ACC112 (cell line): Measurements from ENCODE around the gene TRAPPC14.

Experiments
- H2AFZ ChIP-seq: fragments of 200-600 bp; sonication (generic); one replicate; pipeline ENCODE4 v1.6.0; 2017; ENCODE audit warnings: antibody characterized with exemption, low read length; ENCODE audit not compliant: unreplicated experiment
- H3K27ac ChIP-seq: fragments of 200-600 bp; sonication (generic); 2 replicates; pipeline ENCODE4 v1.5.1; 2014; ENCODE audit warnings: low read depth, mild to moderate bottlenecking, antibody characterized with exemption, low read length, moderate library complexity
- H3K27me3 ChIP-seq: fragments of 200-600 bp; sonication (generic); 2 replicates; pipeline ENCODE4 v1.6.1; 2014; ENCODE audit warnings: mild to moderate bottlenecking, antibody characterized with exemption, low read length, moderate library complexity, mixed read lengths; ENCODE audit not compliant: insufficient read depth
- H3K36me3 ChIP-seq: fragments of 200-600 bp; sonication (generic); 2 replicates; pipeline ENCODE4 v1.6.1; 2016; ENCODE audit warnings: mild to moderate bottlenecking, antibody characterized with exemption, low read length, moderate library complexity, mixed read lengths; ENCODE audit not compliant: insufficient read depth
- H3K4me1 ChIP-seq: fragments of 200-600 bp; sonication (generic); one replicate; pipeline ENCODE4 v1.6.1; 2016; ENCODE audit warnings: low read length, mixed read lengths; ENCODE audit not compliant: insufficient read depth, unreplicated experiment, control insufficient read depth
- H3K4me3 ChIP-seq: fragments of 200-600 bp; sonication (generic); 2 replicates; pipeline ENCODE4 v1.5.1; 2014; ENCODE audit warnings: mild to moderate bottlenecking, low read depth, low read length
- H3K79me2 ChIP-seq: fragments of 200-600 bp; sonication (generic); one replicate; pipeline ENCODE4 v1.6.0; 2016; ENCODE audit warnings: low read length; ENCODE audit not compliant: control insufficient read depth, unreplicated experiment, insufficient read depth

The TRAPPC14 gene

GRCh38 chr7:100163006-100163531, 4.5 kb upstream of the TRAPPC14 start:
- Histone ChIP-seq H3K4me1 (peaks cover 4% of the 10 kb centered on the region), H3K4me3 (no peak overlapping the region), H3K27me3 (no peaks in the 10 kb centered on the region), H3K27ac (no peak overlapping the region), H2AFZ (no peak overlapping the region), H3K79me2 (peaks cover 3% of the 10 kb centered on the region), H3K36me3 (no peaks in the 10 kb centered on the region)

- Histone ChIP-seq H3K27ac (no peak overlapping the region), H3K79me2 (peaks cover 12% of the 10 kb centered on the region), H3K4me1 (peaks cover 19% of the 10 kb centered on the region), H3K36me3 (no peaks in the 10 kb centered on the region; the same call in 1 of the 2 replicates), H3K27me3 (no peaks in the 10 kb centered on the region), H3K4me3 (no peak overlapping the region), H2AFZ (no peak overlapping the region)
These were observed 1.5 kb upstream of the TRAPPC14 start for GRCh38 chr7:100160067-100160466.

GRCh38 chr7:100159099-100159623, 638 bp upstream of the TRAPPC14 start:
- H3K27me3 ChIP-seq, result no peaks in the 10 kb centered on the region
- peaks cover 19% of the 10 kb centered on the region for H3K4me1 ChIP-seq
- peaks cover 12% of the 10 kb centered on the region for H3K79me2 ChIP-seq
- H3K27ac ChIP-seq, result no peak overlapping the region
- H3K4me3 ChIP-seq, result peak overlapping the region; percentile 96
- H2AFZ ChIP-seq, result peak overlapping the region; percentile 86
- H3K36me3 ChIP-seq, result no peaks in the 10 kb centered on the region; the same call in 1 of the 2 replicates

- H2AFZ ChIP-seq, result no peak overlapping the region
- H3K4me3 ChIP-seq, result peak overlapping the region; percentile 96
- peaks cover 14% of the 10 kb centered on the region for H3K79me2 ChIP-seq
- H3K36me3 ChIP-seq, result no peaks in the 10 kb centered on the region; the same call in none of the 2 replicates
- no peaks in the 10 kb centered on the region for H3K27me3 ChIP-seq
- H3K4me1 ChIP-seq, result peaks cover 22% of the 10 kb centered on the region
- H3K27ac ChIP-seq, result no peak overlapping the region
These were observed 942 bp downstream of the TRAPPC14 start for GRCh38 chr7:100157334-100158228.

DNA sequence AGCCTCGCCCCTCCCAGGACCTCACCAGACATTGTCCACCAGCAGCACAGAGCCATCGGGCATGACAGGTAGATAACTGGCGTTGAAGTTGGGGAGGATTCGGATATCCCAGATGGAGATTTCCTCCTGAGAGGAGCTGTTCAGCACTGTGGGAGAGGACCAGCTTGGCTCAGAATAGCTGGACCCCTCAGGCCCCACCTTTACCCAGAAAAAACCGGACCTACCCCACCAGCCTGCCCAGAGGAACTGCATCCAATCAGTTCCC, 1.5 kb downstream of the TRAPPC14 start:
- Histone ChIP-seq H3K27me3 (no peaks in the 10 kb centered on the region), H3K4me1 (peaks cover 22% of the 10 kb centered on the region), H3K79me2 (peaks cover 14% of the 10 kb centered on the region), H3K4me3 (peak overlapping the region; percentile 96; the same call in 1 of the 2 replicates), H3K36me3 (no peaks in the 10 kb centered on the region; the same call in none of the 2 replicates), H2AFZ (no peak overlapping the region), H3K27ac (no peak overlapping the region)

GRCh38 chr7:100156331-100157068, 2.0 kb downstream of the TRAPPC14 start:
- H3K36me3 ChIP-seq, result no peaks in the 10 kb centered on the region; the same call in none of the 2 replicates
- no peak overlapping the region; the same call in 1 of the 2 replicates for H3K4me3 ChIP-seq
- no peak overlapping the region for H3K27ac ChIP-seq
- no peaks in the 10 kb centered on the region for H3K27me3 ChIP-seq
- H3K79me2 ChIP-seq, result peaks cover 14% of the 10 kb centered on the region
- no peak overlapping the region for H2AFZ ChIP-seq
- H3K4me1 ChIP-seq, result peaks cover 22% of the 10 kb centered on the region

DNA sequence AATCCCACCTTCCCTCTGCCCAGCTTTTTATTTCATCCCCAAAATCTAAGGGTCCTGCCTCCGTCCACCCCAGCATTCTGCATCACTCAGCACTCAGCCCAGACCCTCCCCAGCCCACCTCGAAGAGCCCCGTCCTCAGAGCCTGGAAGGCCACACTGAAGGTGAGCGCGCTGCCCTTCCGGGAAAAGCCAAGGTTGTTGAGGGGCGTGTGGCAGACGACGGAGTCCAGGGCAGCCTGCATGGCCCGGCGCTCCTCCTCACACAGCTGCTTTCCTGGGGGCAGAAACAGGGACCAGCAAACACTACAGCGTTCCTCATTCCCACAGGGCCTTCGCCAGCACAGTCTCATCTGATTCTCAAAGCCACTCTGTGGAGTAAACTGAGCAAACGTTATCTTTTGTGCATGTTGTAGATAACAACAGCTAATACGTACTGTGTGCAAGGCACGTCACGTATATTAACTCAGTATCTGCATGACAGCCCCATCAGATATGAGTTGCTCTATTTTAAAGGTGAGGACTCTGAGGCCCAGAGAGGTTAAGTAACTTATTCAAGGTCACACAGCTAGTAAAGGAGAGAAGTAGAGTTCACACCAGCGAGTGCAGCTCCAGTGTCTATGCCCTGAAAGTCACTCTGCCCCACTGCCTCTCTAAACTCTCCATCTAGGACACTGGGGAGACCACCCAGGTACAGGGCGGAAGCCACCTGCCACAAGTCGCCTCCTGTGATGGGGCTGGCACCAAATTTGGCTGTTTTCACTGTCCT, 2.8 kb downstream of the TRAPPC14 start:
- Histone ChIP-seq H3K36me3 (no peaks in the 10 kb centered on the region; the same call in none of the 2 replicates), H2AFZ (no peak overlapping the region), H3K79me2 (peaks cover 14% of the 10 kb centered on the region), H3K27ac (no peak overlapping the region), H3K4me1 (peaks cover 22% of the 10 kb centered on the region), H3K4me3 (no peak overlapping the region), H3K27me3 (no peaks in the 10 kb centered on the region)

DNA sequence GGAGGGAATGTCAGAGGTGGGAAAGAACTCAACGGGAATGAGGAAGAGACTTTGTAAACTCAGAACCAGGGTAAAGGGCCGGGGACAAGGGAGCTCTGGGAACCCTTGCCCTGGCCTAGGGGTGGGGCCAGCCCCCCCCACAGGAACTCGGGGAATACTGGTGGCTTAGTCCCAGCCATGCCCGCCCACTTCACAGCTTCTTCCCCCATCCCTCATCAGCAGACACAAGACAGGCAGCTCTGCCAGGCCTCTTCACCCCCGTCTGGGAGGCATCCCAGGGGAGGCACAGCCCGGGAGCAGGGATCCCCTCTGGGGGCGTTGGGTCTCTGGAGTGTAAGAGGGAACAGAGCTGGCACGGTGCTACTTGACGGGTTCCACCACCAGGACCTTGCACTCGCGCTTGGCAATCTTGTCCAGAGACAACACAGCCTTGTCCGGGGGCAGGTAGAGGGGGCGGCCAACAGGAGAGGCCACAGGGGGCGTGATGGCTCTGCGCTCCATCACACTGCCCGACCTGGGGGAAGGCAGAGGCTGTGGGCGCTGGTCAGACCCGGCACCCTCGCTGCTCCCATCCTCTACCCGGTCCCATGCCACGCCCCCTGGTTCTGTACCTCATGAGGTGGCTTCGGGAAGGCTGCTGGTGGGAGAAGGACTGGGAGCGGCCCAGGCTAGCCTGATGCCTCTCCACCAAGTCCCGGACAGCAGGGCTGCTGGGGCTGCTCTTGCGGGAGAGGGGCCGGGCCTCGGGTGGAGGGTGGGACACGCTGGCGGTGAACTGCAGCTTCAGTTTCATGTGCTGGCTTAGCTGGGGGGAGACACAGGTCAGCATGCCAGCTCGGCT, 3.7 kb downstream of the TRAPPC14 start:
- Histone ChIP-seq H3K4me3 (no peak overlapping the region), H3K36me3 (no peaks in the 10 kb centered on the region; the same call in none of the 2 replicates), H3K27ac (no peak overlapping the region), H3K4me1 (peaks cover 28% of the 10 kb centered on the region), H3K79me2 (peaks cover 18% of the 10 kb centered on the region), H3K27me3 (no peaks in the 10 kb centered on the region), H2AFZ (no peak overlapping the region)

DNA sequence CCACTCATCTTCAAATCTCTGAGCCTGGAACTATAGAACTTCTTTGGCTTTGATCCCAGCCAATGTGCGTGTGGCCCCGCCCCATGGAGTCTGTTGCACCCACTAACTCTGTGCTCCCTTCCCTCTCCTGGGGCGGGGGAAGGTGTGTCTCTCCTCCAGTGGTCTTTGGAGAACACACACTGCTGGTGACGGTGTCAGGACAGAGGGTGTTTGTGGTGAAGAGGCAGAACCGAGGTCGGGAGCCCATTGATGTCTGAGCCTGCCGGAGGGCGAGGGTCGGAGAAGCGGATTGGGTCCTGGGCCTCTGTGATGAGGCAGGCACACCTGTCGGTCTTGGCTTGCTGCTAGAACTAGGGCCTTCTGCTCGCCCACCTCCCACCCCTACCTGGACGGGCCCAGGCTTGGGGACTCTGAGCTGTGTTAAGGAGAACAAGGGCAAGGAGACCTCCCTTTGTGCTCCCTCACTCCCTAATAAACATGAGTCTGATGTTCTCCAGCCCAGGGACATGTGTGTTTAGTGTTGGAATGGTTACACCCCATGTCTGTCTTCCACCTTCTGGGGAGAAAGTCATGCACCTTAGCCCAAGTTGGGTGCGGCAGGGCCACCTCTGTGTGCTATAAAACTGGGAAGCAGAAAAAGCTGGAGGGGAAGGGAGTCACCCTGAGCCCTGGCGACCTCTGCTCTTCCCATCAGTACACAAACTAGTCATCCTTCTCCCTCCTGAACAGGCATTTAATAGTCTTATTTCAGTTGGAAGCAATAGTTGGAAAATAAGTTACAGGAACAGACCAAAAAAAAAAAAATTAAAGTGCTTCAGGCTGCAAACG, 4.6 kb downstream of the TRAPPC14 start:
- Histone ChIP-seq H3K79me2 (peaks cover 25% of the 10 kb centered on the region), H3K27ac (no peak overlapping the region), H3K4me3 (no peak overlapping the region), H3K36me3 (no peaks in the 10 kb centered on the region; the same call in none of the 2 replicates), H2AFZ (no peak overlapping the region), H3K27me3 (no peaks in the 10 kb centered on the region), H3K4me1 (peaks cover 26% of the 10 kb centered on the region)
